Renal pelvis (tissue), 4 donors: ENCODE measurements around the gene RHBDL2. TPM values are rescaled to one million over a fixed set of nuclear protein-coding genes. Genes with fewer than 3 reads are reported as not detected.
"Not testable (repeated sequence)": the region's sequence is repeated elsewhere in the genome, so short reads cannot be mapped to it uniquely, and the experiment has no call there.

Source experiments
- DNase-seq: peaks from one replicate; pipeline ENCODE4 v3.0.0-alpha.2; 2013
- polyA plus RNA-seq, 3 donors: library from polyadenylated mRNA; unstranded; fragments of 120-200 nt; gene quantifications; one replicate each; pipeline ENCODE4 v1.2.1, GENCODE V29; 2013; ENCODE audit not compliant: insufficient read length in 3 of 3

RHBDL2 gene
- polyA plus RNA-seq, 3 donors = 0.64 to 2.5 (median 1.6) TPM

DNA sequence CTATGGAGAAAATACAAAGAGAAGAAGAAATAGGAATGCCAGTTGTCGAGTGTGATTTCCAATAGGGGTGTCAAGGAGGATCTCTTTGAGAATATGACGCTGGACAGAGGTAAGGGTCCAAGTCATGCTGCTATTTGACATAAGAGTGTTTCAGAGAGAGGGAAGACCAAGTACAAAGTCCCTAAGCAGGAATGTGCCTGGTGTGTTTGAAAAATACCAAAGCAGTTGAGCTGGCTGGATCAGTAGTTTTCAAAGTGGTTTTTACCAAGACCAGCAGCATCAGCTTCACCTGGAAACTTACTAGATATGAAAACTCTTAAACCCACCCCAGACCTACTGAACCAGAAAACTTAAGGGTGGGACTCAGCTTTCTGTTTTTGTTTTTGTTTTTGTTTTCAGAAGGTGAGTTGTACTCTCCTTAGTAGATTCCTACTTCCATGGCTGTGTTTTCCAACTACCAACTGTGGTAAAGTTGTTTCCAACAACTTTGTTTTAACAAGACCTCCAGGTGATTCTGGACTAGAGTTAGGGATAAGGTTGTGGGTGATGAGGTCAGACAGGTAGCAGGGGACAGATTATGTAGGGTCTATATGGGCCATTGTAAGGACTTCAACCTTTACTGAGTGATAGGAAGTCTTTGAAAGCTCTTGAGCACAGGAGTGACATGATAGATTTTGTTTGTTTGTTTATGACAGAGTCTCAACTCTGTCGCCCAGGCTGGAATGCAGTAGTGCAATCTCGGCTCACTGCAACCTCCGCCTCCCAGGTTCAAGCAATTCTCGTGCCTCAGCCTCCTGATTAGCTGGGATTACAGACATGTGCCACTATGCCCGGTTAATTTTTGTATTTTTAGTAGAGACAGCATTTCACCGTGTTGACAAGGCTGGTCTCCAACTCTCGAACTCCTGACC is 53.0 kb downstream of the RHBDL2 start:
- no peak for DNase-seq

DNA sequence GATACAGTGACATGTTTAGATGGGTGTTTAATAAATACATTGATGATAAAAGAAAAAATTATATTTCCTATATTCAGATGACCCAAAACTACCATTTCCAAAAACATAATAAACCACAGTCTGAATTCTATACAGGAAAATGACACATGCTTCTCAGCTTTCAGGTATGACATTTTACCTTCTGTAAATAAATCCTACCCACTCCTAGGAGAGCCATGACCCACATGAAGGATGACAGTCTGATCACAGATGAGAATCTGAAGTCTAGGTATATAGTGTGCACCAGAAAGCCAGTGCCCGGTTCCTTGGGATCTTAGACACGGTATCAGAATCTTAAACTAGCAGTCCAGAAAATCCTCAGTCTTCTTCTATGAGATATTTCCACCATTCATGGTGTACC is 56.5 kb downstream of the RHBDL2 start:
- no peak for DNase-seq

DNA sequence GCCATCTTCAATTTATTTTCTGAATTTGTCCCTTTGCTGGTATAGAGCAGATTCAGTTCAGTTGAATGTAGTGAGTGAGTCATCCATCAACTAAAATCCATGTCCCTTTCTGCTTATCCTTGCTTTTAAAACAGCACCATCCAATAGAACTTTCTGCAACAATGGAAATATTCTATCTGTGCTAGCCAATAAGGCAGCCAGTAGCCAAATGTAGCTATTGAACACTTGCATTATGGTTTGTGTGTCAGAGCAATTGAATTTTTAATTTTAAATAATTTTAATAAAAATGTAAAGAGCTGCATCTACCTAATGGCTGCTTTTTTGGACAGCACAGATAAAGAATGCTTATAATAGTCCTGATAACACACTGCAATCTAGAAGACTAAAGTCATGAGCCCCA is 60.1 kb downstream of the RHBDL2 start, which contains the start of gene GJA9:
Gene GJA9, minus strand, starts transcription at position 101 of the 400 bp plus-strand sequence. CDS start 5,489 bp downstream, outside the sequence.
- DNase-seq = no peak

DNA sequence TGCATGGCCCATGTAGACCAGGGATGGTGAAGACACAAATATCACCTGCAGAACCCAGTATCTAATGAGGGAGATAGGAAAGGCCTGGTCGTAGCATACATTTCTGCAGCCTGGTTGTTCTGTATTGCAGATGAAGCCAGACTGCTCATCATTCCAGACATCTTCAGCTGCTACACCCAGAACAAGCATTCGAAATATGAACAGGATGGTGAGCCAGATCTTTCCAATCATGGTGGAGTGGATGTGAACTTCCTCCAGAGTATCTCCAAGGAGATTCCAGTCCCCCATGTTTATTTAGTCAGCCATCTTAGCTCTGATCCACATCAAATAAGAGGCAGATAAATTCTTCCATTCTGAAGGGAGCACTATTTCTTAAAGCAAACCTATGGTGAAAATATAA is 65.8 kb downstream of the RHBDL2 start:
- DNase-seq = no peak

DNA sequence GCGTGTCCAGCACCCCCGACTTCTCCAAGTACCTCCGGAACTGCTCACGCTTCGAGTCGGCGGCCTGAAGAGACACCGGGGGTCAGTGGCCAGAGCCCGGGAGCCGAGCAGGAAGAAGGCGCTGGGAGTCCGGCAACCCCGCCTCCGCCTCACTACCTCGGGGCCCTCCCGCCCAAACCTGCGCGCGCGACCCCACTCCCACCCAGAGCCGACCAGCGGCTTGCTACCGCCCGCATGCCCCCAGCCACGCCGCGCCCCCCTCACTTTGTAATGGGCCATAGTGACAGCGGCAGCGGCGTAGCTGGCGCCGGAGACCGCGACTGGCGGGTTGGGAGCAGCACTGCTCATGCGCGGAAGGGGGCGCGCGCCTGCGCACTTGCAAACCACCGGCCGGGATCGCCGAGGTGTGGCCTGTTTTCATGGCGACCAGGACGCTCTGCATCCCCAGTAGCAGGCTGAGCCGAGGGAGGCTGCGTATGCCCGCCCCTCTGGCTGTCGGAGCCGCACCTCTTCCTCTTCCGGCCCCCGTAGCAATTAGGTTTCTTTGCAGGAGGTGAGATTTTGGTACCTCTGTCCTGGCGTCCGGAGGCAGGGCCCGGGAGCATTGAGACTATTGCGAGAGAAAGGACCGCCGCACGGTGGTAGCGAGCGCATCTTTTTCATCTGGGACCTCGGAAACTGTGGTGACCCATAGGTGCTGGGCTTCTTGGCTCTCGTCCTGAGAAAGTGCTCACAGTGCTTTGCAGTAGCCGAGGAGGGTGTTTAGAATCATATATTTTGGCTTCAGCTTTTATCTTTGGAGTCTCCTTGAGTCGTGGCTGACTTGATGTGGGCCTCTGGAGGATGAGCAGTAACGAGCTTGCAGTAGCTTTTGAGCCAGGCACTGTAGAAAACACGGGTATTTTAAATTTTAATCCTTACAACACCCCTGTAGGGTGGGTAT is 68.3 kb downstream of the RHBDL2 start, which contains the start of gene MYCBP:
Gene MYCBP, minus strand, starts transcription at position 322 of the 943 bp plus-strand sequence. Its CDS starts 43 bp downstream, at position 279.
- DNase-seq = peak; percentile 95

DNA sequence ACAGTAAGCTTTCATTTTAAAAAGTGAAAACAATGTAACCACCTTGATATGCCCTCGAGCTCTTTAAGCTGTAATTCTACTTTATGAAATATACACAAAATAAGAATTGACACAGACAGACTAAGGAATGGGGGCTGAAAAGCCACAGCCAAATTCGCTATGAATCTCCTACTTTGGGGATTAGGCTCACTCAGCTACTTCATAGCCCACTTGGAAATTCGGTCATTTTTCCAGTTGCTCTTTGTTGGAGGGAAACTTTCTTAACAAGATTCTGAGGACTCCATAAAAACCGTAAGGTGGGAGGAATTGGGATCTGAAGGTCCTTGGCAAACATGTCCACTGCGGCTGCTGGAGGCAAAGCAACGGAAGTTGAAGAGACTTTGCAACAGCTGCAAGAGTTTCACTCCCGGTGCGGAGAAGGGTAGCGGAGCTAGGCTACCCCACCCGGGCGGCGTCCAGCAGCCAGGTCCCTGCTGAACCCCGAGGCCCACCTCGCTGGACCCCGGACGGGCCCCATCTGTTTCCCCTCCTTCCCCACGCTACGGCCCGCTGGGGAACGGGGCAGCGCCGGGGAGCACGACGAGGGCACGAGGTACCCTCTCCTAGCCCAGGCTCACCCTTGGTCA is 69.1 kb downstream of the RHBDL2 start:
- DNase-seq = no peak

DNA sequence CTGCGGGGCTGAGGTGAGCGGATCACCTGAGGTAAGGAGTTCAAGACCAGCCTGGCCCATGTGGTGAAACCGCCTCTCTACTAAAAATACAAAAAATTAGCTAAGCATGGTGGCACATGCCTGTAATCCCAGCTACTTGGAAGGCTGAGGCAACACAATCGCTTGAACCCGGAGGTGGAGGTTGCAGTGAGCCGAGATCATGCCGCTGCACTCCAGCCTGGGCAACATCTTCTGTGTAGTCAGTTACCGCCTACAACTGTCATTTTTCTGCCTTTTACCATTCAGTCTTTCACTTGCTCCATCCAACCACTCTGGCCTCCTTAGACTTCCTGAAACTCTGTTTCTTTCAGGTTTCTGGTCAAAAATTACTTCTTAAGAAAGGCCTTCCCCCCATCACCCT is 70.6 kb downstream of the RHBDL2 start:
- DNase-seq = no peak

DNA sequence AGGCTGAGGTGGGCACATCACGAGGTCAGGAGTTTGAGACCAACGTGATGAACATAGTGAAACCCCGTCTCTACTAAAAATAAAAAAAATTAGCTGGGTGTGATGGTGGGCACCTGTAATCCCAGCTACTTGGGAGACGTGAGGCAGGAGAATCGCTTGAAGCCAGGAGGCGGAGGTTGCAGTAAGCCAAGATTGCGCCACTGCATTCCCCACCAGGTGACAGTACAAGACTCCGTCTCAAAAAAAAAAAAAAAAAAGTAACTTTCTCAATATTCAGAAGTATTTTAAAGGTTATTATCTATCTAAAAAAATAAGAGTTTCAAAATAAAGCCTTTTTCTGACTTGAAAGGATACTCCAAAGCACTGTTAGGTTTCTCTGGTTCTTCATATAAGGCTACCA is 74.4 kb downstream of the RHBDL2 start:
- DNase-seq = no peak

DNA sequence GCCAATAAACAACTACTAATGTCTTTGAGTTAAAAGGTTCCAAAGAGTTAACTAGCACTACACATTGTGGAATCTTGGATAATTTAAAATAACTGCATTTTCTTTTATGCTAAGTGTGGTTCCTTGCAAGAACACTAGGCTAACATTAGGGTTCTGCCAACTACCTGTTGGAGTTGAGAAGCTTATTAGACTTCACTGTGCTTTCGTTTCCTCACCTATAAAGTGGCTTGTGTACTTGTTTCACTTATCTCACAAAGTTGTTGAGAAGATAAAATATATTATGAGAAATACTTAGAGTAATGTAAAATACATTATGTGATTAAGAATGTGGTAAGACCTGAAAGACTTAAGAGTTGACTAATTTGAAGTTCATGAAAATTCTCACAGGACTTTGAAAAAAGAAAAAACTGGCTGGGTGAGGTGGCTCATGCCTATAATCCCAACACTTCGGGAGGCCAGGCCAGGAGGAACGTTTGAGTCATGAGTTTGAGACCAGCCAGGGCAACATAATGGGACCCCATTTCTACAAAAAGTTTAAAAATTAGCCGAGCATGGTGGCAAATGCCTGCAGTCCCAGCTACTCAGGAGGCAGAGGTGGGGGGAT is 76.4 kb downstream of the RHBDL2 start:
- no peak for DNase-seq

DNA sequence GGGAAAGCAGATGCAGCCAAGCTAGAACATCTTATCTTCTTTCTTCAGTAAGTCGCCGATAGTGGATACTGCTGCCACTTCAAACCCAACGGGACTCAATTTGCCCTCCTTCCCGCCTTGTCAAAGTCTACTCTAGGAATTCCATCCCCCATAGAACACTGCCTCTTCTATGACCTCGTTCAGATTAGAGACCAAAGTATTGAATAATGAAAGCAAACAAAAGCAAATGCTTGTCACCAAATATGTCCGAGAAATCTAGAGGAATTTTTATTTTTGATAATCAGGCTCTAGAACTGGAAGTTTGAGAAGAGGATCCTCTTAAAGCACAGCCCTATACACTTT is 81.2 kb downstream of the RHBDL2 start:
- no peak for DNase-seq

DNA sequence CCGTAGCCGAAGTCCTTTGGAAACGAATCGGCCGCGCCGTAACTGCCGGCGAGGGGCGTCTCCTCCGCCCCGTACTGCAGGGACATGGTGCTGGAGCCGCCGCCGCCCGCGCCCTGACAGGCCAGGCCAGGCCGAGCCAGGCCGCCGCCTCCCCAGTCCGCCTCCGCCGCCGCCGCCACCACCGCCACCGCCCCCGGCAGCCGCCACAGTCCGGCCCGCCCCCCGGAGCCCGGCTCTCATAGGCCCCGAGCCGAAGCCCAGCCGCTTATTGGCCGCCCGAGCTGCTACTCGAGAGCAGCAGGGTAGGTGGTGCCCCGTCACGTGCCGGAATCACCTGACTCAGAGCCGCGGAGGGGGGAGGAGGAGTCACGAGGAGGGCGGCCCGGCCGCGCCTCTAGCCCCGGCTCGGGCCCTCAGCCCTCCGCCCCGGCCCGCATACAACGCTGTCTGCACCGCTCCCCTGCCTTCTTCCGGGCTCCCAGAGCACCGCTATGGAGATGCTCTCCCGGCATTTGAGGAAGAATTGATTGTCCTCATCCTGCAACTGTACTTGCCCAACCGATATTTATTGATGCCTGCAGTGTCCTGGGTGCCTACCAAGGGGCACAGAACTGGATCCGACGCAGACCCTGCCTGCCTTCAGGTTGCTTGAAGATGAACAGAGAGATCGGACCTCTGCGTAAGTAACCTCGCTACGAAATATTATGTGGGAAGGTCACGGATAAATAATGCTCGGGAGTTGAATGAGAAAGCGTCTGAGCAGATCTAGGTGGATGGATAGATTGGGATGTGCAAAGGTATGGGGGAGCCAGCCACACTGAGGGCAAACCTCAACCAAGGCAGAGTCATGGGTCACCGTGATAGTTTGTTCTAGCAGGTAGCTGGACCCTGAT is 81.8 kb downstream of the RHBDL2 start, which contains the start of gene RRAGC:
Gene RRAGC, minus strand, starts transcription at position 212 of the 893 bp plus-strand sequence. Its CDS starts 126 bp downstream, at position 86.
- DNase-seq = peak; percentile 98

DNA sequence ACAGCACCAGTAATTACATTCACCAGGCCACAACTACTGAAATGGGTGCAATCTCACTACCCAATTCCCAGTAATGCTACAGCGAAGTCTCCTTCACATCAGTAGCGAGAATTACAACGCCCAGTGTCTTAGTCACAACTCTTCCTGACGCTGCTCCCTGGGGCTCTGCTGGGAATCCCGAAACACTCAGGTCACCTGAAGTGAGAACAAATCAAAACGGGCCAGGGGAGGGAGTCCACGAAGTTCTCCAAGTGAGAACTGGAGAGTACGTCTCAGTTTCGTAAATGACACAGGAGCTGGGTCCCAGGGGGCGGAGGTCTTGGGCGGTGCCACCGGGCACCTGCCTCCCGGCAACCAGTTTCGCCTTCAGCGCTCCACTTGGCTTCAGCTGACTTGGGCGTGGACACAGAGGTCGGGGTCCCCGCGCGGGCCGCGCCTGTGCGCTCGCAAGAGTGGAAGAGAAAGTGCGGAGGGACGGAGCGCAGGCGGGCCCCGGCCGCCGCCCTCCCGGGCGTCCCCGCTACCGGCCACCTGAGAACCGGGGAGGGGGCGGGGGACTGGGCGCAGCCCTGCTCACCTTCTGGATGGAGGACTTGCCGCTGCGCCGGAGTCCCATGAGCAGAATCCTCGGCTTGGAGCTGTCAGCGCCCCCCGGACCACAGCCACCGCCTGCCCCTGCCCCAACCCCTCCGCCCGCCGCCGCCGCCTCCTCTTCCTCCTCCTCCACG is 82.6 kb downstream of the RHBDL2 start:
- DNase-seq = peak; percentile 28

DNA sequence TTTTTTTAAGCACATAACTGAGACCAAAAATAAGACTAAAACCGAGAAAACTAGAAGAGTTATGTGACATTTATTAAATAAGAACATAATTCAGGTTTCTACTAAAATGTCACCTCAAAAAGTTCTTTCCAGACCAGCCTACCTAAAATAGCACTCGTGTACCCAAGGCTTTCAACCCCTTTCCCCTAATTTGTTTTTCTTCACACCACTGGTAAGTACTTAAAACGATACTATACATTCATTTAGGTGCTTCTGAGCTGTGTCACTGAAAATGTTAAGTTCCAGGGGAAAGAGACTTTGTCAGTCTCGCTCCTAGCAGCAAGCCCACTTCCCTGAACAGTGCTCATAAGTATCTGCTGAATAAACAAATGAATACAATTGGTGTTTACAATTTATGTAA is 88.8 kb downstream of the RHBDL2 start:
- DNase-seq = no peak

DNA sequence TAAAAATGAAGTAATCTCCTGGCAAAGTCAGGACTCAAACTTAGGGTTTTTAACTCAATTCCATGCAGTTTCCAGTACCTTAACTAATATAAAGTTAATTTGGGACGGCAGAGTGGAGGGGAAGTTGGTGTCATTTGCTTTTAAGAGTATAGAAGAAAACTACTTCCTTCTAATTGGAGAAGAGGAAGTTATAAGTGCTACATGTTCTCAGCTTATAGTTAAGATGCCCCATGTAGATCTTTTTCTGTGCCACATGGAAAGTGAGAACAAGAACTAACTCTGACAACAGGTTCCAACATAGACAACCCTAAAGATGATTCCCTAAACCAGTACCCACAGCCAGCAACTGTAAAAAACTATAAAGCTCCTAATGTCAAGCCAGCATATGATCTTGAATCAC is 93.6 kb downstream of the RHBDL2 start:
- DNase-seq = no peak

DNA sequence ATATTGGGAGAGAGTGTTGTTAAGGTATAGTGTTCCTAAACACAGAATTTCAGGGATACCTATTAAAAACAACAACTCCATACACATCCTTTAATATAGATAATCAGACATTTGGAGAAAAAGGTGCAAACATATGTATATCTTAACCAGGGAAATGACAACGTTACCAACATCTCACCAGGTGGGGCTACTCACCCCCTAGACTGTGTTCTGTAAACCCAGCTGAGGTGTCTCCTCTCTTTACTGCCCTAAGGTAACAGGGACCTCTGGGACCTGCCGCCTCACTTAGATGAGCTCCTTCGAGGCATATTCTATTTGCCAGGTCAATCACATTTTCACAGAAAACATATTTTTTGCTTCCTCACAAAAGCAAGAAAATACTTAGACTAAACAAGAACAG is 95.4 kb downstream of the RHBDL2 start:
- no peak for DNase-seq

DNA sequence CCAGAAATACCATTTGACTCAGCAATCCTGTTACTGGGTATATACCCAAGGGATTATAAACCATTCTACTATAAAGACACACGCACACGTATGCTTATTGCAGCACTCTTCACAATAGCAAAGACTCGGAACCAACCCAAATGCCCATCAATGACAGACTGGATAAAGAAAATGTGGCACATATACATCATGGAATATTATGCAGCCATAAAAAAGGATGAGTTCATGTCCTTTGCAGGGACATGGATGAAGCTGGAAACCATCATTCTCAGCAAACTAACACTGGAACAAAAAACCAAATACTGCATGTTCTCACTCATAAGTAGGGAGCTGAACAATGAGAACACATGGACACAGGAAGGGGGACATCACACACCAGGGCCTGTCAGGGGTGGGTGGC is 96.5 kb downstream of the RHBDL2 start:
- DNase-seq = not testable (repeated sequence)

DNA sequence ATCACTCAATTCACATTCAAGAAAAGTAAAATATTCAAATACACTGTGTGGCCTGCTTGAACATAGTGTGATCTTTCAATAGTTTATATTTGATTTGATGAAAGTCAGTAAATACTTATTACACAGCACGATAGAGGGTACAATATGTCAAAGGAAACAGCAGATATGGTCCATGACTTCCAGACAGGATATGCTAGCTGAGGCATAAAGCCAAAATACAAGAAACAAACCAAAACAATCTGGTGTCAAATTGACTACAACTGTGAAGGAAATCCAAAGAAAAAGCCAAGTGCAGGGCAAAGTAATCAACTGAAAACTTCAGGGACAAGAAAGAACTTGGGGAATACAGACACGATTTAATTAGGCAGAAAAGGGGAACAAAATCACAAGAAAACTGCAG is 101.3 kb downstream of the RHBDL2 start:
- no peak for DNase-seq

DNA sequence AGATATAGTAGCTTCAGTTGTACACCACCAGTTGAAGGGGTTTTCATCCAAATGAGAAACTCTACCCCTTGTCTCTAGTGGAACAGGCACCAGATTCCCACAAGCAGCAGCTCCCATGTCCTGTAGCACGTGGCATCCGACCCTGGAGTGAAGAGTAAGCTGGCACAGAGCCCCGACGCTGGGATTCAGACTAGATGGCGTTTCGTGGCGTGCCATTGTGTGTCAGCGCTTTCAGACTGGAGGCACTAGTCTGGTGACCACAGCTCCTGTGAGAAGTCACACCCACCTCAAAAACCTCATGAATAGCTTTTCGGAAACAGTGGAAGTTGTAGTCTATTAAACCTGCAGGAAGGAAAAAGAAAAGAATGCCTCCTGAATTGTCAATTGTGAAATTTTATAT is 102.3 kb downstream of the RHBDL2 start:
- no peak for DNase-seq

DNA sequence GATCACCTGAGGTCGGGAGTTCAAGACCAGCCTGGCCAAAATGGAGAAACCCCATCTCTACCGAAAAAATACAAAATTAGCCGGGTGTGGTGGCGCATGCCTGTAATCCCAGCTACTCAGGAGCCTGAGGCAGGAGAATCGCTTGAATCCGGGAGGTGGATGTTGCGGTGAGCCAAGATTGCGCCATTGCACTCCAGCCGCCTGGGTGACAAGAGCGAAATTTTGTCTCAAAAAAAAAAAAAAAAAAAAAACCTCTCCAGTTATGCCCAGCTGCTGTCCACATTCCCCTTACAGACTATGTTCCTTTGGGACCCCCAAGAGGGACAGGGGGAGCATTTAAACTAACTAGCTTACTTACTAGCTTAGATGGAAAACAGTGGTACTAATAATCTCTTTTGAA is 105.3 kb downstream of the RHBDL2 start:
- DNase-seq = not testable (repeated sequence)
